Ammon's horn (tissue), 1 donor: ENCODE data around the gene TTLL13.
"Not testable (repeated sequence)": the region's sequence is repeated elsewhere in the genome, so short reads cannot be mapped to it uniquely, and the experiment has no call there.

Experiments
- DNase-seq: peaks from one replicate; pipeline ENCODE4 v3.0.0-alpha.2; 2016; ENCODE audit warnings: low spot score

The TTLL13 gene

GRCh38 chr15:90234096-90234988, 15.0 kb upstream of the TTLL13 start, which contains the start of gene GDPGP1:
GDPGP1 (plus strand) TSS chr15:90234209; CDS start chr15:90240909, 6,700 bp downstream.
- no peak for DNase-seq

- DNase-seq, result no peak
Measured at GRCh38 chr15:90239371-90239770, 10.0 kb upstream of the TTLL13 start.

GRCh38 chr15:90240856-90241255, 8.5 kb upstream of the TTLL13 start:
- no peak for DNase-seq

GRCh38 chr15:90241343-90242192, 7.8 kb upstream of the TTLL13 start:
- no peak for DNase-seq

- DNase-seq, result no peak
Measured at GRCh38 chr15:90243943-90244639, 5.3 kb upstream of the TTLL13 start.

GRCh38 chr15:90248789-90249202, 560 bp upstream of the TTLL13 start:
- no peak for DNase-seq

- no peak for DNase-seq
Measured at GRCh38 chr15:90257776-90258175, 8.4 kb downstream of the TTLL13 start.

- no peak for DNase-seq
Measured at GRCh38 chr15:90259524-90259923, 10.2 kb downstream of the TTLL13 start.

GRCh38 chr15:90260731-90261130, 11.4 kb downstream of the TTLL13 start:
- DNase-seq, result not testable (repeated sequence)

GRCh38 chr15:90261811-90262210, 12.5 kb downstream of the TTLL13 start:
- DNase-seq, result no peak

- no peak for DNase-seq
Measured at GRCh38 chr15:90262426-90262825, 13.1 kb downstream of the TTLL13 start.

GRCh38 chr15:90264671-90265070, 15.3 kb downstream of the TTLL13 start:
- DNase-seq, result no peak

- peak; percentile 97 for DNase-seq
Measured at GRCh38 chr15:90265271-90266060, 16.1 kb downstream of the TTLL13 start, which contains the start of gene NGRN. NGRN (plus strand) TSS chr15:90265672; CDS start chr15:90265713, 41 bp downstream.

GRCh38 chr15:90266061-90266431, 16.7 kb downstream of the TTLL13 start:
- peak; percentile 34 for DNase-seq

GRCh38 chr15:90266485-90266884, 17.1 kb downstream of the TTLL13 start:
- DNase-seq, result no peak

GRCh38 chr15:90268415-90268814, 19.1 kb downstream of the TTLL13 start:
- no peak for DNase-seq

- DNase-seq, result no peak
Measured at GRCh38 chr15:90270502-90271150, 21.3 kb downstream of the TTLL13 start.

- DNase-seq, result no peak
Measured at GRCh38 chr15:90271459-90272166, 22.3 kb downstream of the TTLL13 start.

- DNase-seq, result not testable (repeated sequence)
Measured at GRCh38 chr15:90278467-90278866, 29.1 kb downstream of the TTLL13 start.

- DNase-seq, result not testable (repeated sequence)
Measured at GRCh38 chr15:90280743-90281142, 31.4 kb downstream of the TTLL13 start.
